WTC11 (cell line): ENCODE data around the gene C1QC. TPM values are rescaled to one million over a fixed set of nuclear protein-coding genes. Genes with fewer than 3 reads are reported as not detected.
"Not testable (repeated sequence)": the region's sequence is repeated elsewhere in the genome, so short reads cannot be mapped to it uniquely, and the experiment has no call there.

ENCODE experiments used
- ATAC-seq: fragments of 200-7000 bp; cut with Tn5 transposase; 2 replicates; pipeline ENCODE4 v1.10.0; 2021; ENCODE audit warnings: mild to moderate bottlenecking, moderate library complexity
- CTCF ChIA-PET: fragments of 300-600 bp; sonication (Branson Sonifier 250); formaldehyde crosslinking; loops from one replicate; lab custom pipeline; 2021; ENCODE audit warnings: antibody characterized with exemption; lab: Charles Lee
- POLR2A ChIA-PET: fragments of 350-600 bp; sonication (Branson Sonifier 250); formaldehyde crosslinking; loops from one replicate; lab custom pipeline; 2021; ENCODE audit warnings: antibody characterized with exemption; lab: Charles Lee
- DNase-seq: peaks from one replicate; pipeline ENCODE4 v3.0.0; 2021; ENCODE audit warnings: low spot score
- H3K27ac Mint-ChIP-seq: 2 replicates; pipeline ENCODE4 v1.8.0; 2021; ENCODE audit warnings: mixed read lengths
- H3K27me3 Mint-ChIP-seq: 2 replicates; pipeline ENCODE4 v1.8.0; 2021; ENCODE audit warnings: low read depth, mild to moderate bottlenecking, moderate library complexity, mixed read lengths
- H3K36me3 Mint-ChIP-seq: 2 replicates; pipeline ENCODE4 v1.8.0; 2021; ENCODE audit warnings: mixed read lengths
- H3K4me1 Mint-ChIP-seq: 2 replicates; pipeline ENCODE4 v1.8.0; 2022; ENCODE audit warnings: mixed read lengths
- H3K4me3 Mint-ChIP-seq: 2 replicates; pipeline ENCODE4 v1.8.0; 2021; ENCODE audit warnings: mild to moderate bottlenecking, moderate library complexity, mixed read lengths
- H3K9me3 Mint-ChIP-seq: 2 replicates; pipeline ENCODE4 v1.8.0; 2021; ENCODE audit warnings: mixed read lengths
- E2F5 ChIP-seq: sonication (generic); formaldehyde crosslinking; IDR thresholded peaks from 2 replicates; pipeline ENCODE4 v1.8.1; 2022; ENCODE audit warnings: mild to moderate bottlenecking, moderate library complexity, missing genetic modification reagents
- FOXK1 ChIP-seq: sonication (generic); formaldehyde crosslinking; IDR thresholded peaks from 2 replicates; pipeline ENCODE4 v1.8.0; 2022; ENCODE audit warnings: mild to moderate bottlenecking, moderate library complexity, missing genetic modification reagents
- MYBL2 ChIP-seq: sonication (generic); formaldehyde crosslinking; IDR thresholded peaks from 2 replicates; pipeline ENCODE4 v1.8.1; 2023; ENCODE audit warnings: mild to moderate bottlenecking, moderate library complexity, missing genetic modification reagents
- NR1H2 ChIP-seq: sonication (generic); formaldehyde crosslinking; IDR thresholded peaks from 2 replicates; pipeline ENCODE4 v1.9.0; 2021; ENCODE audit warnings: mild to moderate bottlenecking, moderate library complexity, missing genetic modification reagents
- RORB ChIP-seq: fragments of 250-450 bp; sonication (Bioruptor Pico); IDR thresholded peaks from 2 replicates; pipeline ENCODE4 v1.9.0; 2021; ENCODE audit warnings: mild to moderate bottlenecking
- SMAD4 ChIP-seq: sonication (generic); formaldehyde crosslinking; IDR thresholded peaks from 2 replicates; pipeline ENCODE4 v1.8.0; 2022; ENCODE audit warnings: mild to moderate bottlenecking, missing genetic modification reagents
- USF2 ChIP-seq: sonication (generic); formaldehyde crosslinking; IDR thresholded peaks from 2 replicates; pipeline ENCODE4 v1.8.1; 2023; ENCODE audit warnings: mild to moderate bottlenecking, missing genetic modification reagents, moderate library complexity
- ZNF121 ChIP-seq: sonication (generic); formaldehyde crosslinking; IDR thresholded peaks from 2 replicates; pipeline ENCODE4 v1.8.0; 2023; ENCODE audit warnings: missing genetic modification reagents
- ZNF425 ChIP-seq: fragments of 250-450 bp; sonication (Bioruptor Pico); conservative IDR thresholded peaks from 2 replicates; pipeline ENCODE4 v1.9.0; 2021; ENCODE audit warnings: mild to moderate bottlenecking
- total RNA-seq: library from RNA; stranded (reverse); gene quantifications from 3 replicates; pipeline ENCODE4 v1.2.3, GENCODE V29; 2021
- TF ChIP-seq, protein P1 (sequence below): fragments of 200-600 bp; IDR thresholded peaks from 2 replicates; pipeline ENCODE4 v1.8.0; 2022; ENCODE audit warnings: antibody characterized with exemption
- TF ChIP-seq, protein P2 (sequence below): sonication (generic); formaldehyde crosslinking; IDR thresholded peaks from 2 replicates; pipeline ENCODE4 v1.8.0; 2022; ENCODE audit warnings: mild to moderate bottlenecking, missing genetic modification reagents
- TF ChIP-seq, protein P3 (sequence below): sonication (generic); formaldehyde crosslinking; IDR thresholded peaks from 2 replicates; pipeline ENCODE4 v1.8.0; 2023; ENCODE audit warnings: missing genetic modification reagents
- TF ChIP-seq, protein P4 (sequence below): sonication (generic); formaldehyde crosslinking; conservative IDR thresholded peaks from 2 replicates; pipeline ENCODE4 v1.8.1; 2023; ENCODE audit warnings: mild to moderate bottlenecking, low read depth, missing genetic modification reagents, moderate library complexity

The C1QC gene
- total RNA-seq, 1 experiment from 2014 or later = 0.28 TPM

DNA sequence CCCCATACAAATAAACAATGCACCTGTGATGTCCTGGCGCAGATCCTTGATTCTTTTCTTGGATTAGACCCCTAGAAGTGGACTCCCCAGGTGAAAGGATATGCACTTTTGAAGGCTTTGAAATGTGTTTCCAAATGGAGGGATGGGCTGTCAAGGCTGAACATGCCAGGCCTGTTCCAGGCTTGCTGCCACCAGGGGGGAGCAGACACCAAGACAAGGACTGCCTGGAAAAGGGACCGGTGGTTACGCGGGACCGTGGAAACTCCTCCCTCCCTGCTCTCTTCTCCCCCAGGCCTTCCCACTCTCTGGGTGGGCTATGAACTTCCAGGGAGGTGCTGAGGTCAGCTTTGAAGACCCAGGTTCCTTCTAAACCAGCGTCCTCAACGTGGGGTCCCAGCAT lies 22.3 kb downstream of the C1QC start:
- Mint-ChIP-seq H3K4me1 (no peaks in the 10 kb centered on the region; the same call in 1 of the 2 replicates), H3K27me3 (no peaks in the 10 kb centered on the region), H3K9me3 (no peaks in the 10 kb centered on the region), H3K27ac (no peak overlapping the region), H3K36me3 (no peaks in the 10 kb centered on the region), H3K4me3 (no peak overlapping the region)
- ChIA-PET POLR2A (no interaction called here), CTCF (interaction anchor here (0.6 to 1.4 kb wide), 8 partner anchors 37 to 298 kb away, joined by 3 to 15 read pairs (median 4); no protein-coding TSS in a partner anchor)
- peak; percentile 72 for DNase-seq
- no peak for TF ChIP-seq ZNF425 (CRISPR knock-in tag)
- TF ChIP-seq, protein P1, sequence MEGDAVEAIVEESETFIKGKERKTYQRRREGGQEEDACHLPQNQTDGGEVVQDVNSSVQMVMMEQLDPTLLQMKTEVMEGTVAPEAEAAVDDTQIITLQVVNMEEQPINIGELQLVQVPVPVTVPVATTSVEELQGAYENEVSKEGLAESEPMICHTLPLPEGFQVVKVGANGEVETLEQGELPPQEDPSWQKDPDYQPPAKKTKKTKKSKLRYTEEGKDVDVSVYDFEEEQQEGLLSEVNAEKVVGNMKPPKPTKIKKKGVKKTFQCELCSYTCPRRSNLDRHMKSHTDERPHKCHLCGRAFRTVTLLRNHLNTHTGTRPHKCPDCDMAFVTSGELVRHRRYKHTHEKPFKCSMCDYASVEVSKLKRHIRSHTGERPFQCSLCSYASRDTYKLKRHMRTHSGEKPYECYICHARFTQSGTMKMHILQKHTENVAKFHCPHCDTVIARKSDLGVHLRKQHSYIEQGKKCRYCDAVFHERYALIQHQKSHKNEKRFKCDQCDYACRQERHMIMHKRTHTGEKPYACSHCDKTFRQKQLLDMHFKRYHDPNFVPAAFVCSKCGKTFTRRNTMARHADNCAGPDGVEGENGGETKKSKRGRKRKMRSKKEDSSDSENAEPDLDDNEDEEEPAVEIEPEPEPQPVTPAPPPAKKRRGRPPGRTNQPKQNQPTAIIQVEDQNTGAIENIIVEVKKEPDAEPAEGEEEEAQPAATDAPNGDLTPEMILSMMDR = peak; percentile 52
- ATAC-seq = peak; percentile 27

GRCh38 chr1:22666412-22666811 lies 23.0 kb downstream of the C1QC start:
- no peaks in the 10 kb centered on the region; the same call in 1 of the 2 replicates for H3K4me1 Mint-ChIP-seq
- no peaks in the 10 kb centered on the region for H3K9me3 Mint-ChIP-seq
- no peaks in the 10 kb centered on the region for H3K36me3 Mint-ChIP-seq
- no peaks in the 10 kb centered on the region for H3K27me3 Mint-ChIP-seq
- POLR2A ChIA-PET = no interaction called here
- DNase-seq (no peak), ATAC-seq (no peak)
- H3K27ac Mint-ChIP-seq = no peak overlapping the region
- H3K4me3 Mint-ChIP-seq = no peak overlapping the region
- TF ChIP-seq, protein P2, sequence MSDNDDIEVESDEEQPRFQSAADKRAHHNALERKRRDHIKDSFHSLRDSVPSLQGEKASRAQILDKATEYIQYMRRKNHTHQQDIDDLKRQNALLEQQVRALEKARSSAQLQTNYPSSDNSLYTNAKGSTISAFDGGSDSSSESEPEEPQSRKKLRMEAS (CRISPR knock-in tag) = no peak
- TF ChIP-seq, protein P3, sequence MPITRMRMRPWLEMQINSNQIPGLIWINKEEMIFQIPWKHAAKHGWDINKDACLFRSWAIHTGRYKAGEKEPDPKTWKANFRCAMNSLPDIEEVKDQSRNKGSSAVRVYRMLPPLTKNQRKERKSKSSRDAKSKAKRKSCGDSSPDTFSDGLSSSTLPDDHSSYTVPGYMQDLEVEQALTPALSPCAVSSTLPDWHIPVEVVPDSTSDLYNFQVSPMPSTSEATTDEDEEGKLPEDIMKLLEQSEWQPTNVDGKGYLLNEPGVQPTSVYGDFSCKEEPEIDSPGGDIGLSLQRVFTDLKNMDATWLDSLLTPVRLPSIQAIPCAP (CRISPR knock-in tag) = no peak
- TF ChIP-seq RORB (CRISPR knock-in tag) = no peak
- CTCF ChIA-PET = interaction anchor here (1.3 to 2.6 kb wide), 4 partner anchors 36 to 298 kb away, joined by 3 to 9 read pairs (median 5); no protein-coding TSS in a partner anchor

DNA sequence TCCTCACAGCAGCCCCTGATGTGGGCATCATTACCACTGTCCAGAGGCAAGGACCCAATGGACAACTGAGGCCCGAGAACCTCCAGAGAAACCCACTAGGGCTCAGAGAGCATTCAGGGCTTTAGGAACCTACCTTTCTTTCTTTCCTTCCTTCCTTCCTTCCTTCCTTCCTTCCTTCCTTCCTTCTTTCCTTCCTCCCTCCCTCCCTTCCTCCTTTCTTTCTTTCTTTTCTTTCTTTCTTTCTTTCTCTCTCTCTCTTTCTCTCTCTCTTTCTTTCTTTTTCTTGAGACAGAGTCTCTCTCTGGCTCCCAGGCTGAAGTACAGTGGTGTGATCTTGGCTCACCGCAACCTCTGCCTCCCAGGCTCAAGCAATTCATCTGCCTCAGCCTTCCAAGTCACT lies 25.4 kb downstream of the C1QC start:
- DNase-seq, H3K4me1 Mint-ChIP-seq, H3K36me3 Mint-ChIP-seq, H3K9me3 Mint-ChIP-seq, H3K4me3 Mint-ChIP-seq, H3K27ac Mint-ChIP-seq, H3K27me3 Mint-ChIP-seq, POLR2A ChIA-PET, ATAC-seq: not testable (repeated sequence)
- CTCF ChIA-PET = interaction anchor here (1.5 kb wide), 1 partner anchor 262 kb away, joined by 4 read pairs; no protein-coding TSS in a partner anchor

- Mint-ChIP-seq H3K4me1 (peaks cover 7% of the 10 kb centered on the region; the same call in 1 of the 2 replicates), H3K36me3 (no peaks in the 10 kb centered on the region), H3K9me3 (no peaks in the 10 kb centered on the region), H3K4me3 (no peak overlapping the region), H3K27ac (no peak overlapping the region), H3K27me3 (no peaks in the 10 kb centered on the region)
- ChIA-PET POLR2A (no interaction called here), CTCF (interaction anchor here (1.8 kb wide), 1 partner anchor 260 kb away, joined by 7 read pairs; no protein-coding TSS in a partner anchor)
- no peak for DNase-seq
- no peak for TF ChIP-seq E2F5 (CRISPR knock-in tag)
- peak; percentile 18; the same call in 1 of the 2 replicates for ATAC-seq
Observed at GRCh38 chr1:22670352-22670975, 27.0 kb downstream of the C1QC start.

DNA sequence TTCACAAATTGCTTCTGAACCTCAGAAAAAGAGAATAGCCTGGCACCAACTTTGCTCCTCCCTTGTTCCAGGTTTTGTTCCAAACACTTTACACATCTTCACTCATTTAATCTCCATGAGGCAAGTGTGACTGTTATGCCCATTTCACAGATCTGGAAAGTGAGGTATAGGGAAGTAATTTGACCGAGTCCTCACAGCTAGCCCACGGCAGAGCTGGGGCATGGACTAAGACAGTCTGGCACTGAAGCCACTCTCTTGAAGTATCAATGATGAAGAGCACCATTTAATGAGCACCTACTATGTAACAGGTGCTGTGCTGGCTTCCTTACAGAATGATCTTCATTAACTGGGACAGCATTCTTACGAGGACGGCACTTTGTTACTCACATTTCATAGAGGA lies 28.6 kb downstream of the C1QC start:
- ATAC-seq (no peak), DNase-seq (no peak)
- no peaks in the 10 kb centered on the region for H3K27me3 Mint-ChIP-seq
- ChIA-PET POLR2A (no interaction called here), CTCF (interaction anchor here (1.4 to 4.0 kb wide), 4 partner anchors 32 to 258 kb away, joined by 3 to 27 read pairs (median 15); no protein-coding TSS in a partner anchor)
- no peak overlapping the region for H3K4me3 Mint-ChIP-seq
- no peaks in the 10 kb centered on the region for H3K36me3 Mint-ChIP-seq
- no peak overlapping the region for H3K27ac Mint-ChIP-seq
- H3K9me3 Mint-ChIP-seq = no peaks in the 10 kb centered on the region
- TF ChIP-seq MYBL2 (CRISPR knock-in tag) (no peak), NR1H2 (no peak), ZNF121 (CRISPR knock-in tag) (no peak), SMAD4 (no peak), USF2 (no peak), FOXK1 (no peak)
- TF ChIP-seq, protein P4, sequence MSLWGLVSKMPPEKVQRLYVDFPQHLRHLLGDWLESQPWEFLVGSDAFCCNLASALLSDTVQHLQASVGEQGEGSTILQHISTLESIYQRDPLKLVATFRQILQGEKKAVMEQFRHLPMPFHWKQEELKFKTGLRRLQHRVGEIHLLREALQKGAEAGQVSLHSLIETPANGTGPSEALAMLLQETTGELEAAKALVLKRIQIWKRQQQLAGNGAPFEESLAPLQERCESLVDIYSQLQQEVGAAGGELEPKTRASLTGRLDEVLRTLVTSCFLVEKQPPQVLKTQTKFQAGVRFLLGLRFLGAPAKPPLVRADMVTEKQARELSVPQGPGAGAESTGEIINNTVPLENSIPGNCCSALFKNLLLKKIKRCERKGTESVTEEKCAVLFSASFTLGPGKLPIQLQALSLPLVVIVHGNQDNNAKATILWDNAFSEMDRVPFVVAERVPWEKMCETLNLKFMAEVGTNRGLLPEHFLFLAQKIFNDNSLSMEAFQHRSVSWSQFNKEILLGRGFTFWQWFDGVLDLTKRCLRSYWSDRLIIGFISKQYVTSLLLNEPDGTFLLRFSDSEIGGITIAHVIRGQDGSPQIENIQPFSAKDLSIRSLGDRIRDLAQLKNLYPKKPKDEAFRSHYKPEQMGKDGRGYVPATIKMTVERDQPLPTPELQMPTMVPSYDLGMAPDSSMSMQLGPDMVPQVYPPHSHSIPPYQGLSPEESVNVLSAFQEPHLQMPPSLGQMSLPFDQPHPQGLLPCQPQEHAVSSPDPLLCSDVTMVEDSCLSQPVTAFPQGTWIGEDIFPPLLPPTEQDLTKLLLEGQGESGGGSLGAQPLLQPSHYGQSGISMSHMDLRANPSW (CRISPR knock-in tag) = no peak
- H3K4me1 Mint-ChIP-seq = peaks cover 7% of the 10 kb centered on the region; the same call in 1 of the 2 replicates
